Activated CD4-positive, alpha-beta T cell treated with anti-CD3 and anti-CD28 coated beads, Interleukin-2, amount 10 ng/mL, durations not matched to agents 7 days and 5 days (primary cell): ENCODE results near the gene SLC22A5. TPM values are rescaled to one million over a fixed set of nuclear protein-coding genes. Genes with fewer than 3 reads are reported as not detected.

Source experiments
- CTCF ChIA-PET: fragments of 350-600 bp; sonication (Branson Sonifier 250); formaldehyde crosslinking; loops from one replicate; lab custom pipeline; 2021; ENCODE audit warnings: antibody characterized with exemption; lab: Charles Lee
- POLR2A ChIA-PET: fragments of 350-600 bp; sonication (Branson Sonifier 250); formaldehyde crosslinking; loops from one replicate; lab custom pipeline; 2021; ENCODE audit warnings: antibody characterized with exemption; lab: Charles Lee
- DNase-seq: peaks from one replicate; pipeline ENCODE4 v3.0.0-alpha.2; 2020
- H3K27ac Mint-ChIP-seq: one replicate; pipeline ENCODE4 v1.8.0; 2021; ENCODE audit warnings: mild to moderate bottlenecking, moderate library complexity, mixed read lengths
- H3K27me3 Mint-ChIP-seq: one replicate; pipeline ENCODE4 v1.8.0; 2021; ENCODE audit warnings: mixed read lengths
- H3K36me3 Mint-ChIP-seq: one replicate; pipeline ENCODE4 v1.8.0; 2021; ENCODE audit warnings: low read depth, mixed read lengths
- H3K4me1 Mint-ChIP-seq: one replicate; pipeline ENCODE4 v1.8.0; 2021; ENCODE audit warnings: mixed read lengths
- H3K4me3 Mint-ChIP-seq: one replicate; pipeline ENCODE4 v1.8.0; 2021; ENCODE audit warnings: mild to moderate bottlenecking, moderate library complexity, mixed read lengths
- H3K9me3 Mint-ChIP-seq: one replicate; pipeline ENCODE4 v1.8.0; 2021; ENCODE audit warnings: mixed read lengths
- total RNA-seq, 2 experiments: library from RNA; stranded (reverse); gene quantifications; one replicate each; pipeline ENCODE4 v1.2.3, GENCODE V29; 2021

Gene SLC22A5
- total RNA-seq, 2 experiments from 2014 or later, result 3.2 to 3.6 TPM

GRCh38 chr5:132370181-132370970 is 866 bp downstream of the SLC22A5 start:
- POLR2A ChIA-PET, result interaction anchor here (1.1 kb wide), 1 partner anchor 294 kb away, joined by 3 read pairs; no protein-coding TSS in a partner anchor
- no peak for DNase-seq
- Mint-ChIP-seq H3K9me3 (no peaks in the 10 kb centered on the region), H3K4me3 (peak overlapping the region; percentile 62), H3K36me3 (no peaks in the 10 kb centered on the region), H3K27me3 (no peaks in the 10 kb centered on the region), H3K27ac (peak overlapping the region; percentile 71), H3K4me1 (peaks cover 21% of the 10 kb centered on the region)
- CTCF ChIA-PET, result interaction anchor here (1.1 to 1.4 kb wide), 2 partner anchors 16 to 450 kb away, joined by 3 to 11 read pairs; no protein-coding TSS in a partner anchor

- ChIA-PET POLR2A (interaction anchor here (0.5 to 0.7 kb wide), 2 partner anchors 350 to 496 kb away, joined by 3 to 4 read pairs; partner anchors contain the start of gene UQCRQ), CTCF (interaction anchor here (1.5 kb wide), 1 partner anchor 130 kb away, joined by 3 read pairs; no protein-coding TSS in a partner anchor)
- H3K9me3 Mint-ChIP-seq, result no peaks in the 10 kb centered on the region
- H3K36me3 Mint-ChIP-seq, result no peaks in the 10 kb centered on the region
- H3K27me3 Mint-ChIP-seq, result no peaks in the 10 kb centered on the region
- H3K4me1 Mint-ChIP-seq, result peaks cover 21% of the 10 kb centered on the region
- DNase-seq, result no peak
- H3K27ac Mint-ChIP-seq, result peak overlapping the region; percentile 71
- peak overlapping the region; percentile 62 for H3K4me3 Mint-ChIP-seq
Observed at GRCh38 chr5:132370971-132371602, 1.6 kb downstream of the SLC22A5 start.

DNA sequence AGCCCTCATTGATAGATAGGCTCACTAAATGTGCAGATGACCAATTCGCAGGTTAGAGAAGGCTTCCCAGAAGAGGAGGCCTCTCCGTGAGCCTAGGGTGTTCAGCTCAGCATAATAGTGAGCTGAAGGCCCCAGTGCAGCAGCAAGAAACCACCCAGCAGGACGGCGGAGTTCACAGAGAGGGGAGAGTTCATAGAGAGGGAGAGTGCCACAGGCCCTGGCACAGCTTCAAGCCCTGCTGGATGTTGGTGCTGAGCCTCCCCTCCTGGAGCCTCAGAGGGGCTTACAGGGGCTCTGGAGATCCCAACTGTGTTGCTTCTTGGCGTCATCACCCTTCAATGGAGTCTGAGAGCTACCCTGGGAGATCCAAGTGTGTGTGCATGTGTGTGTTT is 2.1 kb downstream of the SLC22A5 start:
- peaks cover 21% of the 10 kb centered on the region for H3K4me1 Mint-ChIP-seq
- POLR2A ChIA-PET, result interaction anchor here (0.5 to 0.7 kb wide), 2 partner anchors 350 to 495 kb away, joined by 3 to 4 read pairs; partner anchors contain the start of gene UQCRQ
- CTCF ChIA-PET, result interaction anchor here (1.5 kb wide), 1 partner anchor 129 kb away, joined by 3 read pairs; no protein-coding TSS in a partner anchor
- H3K27me3 Mint-ChIP-seq, result no peaks in the 10 kb centered on the region
- no peaks in the 10 kb centered on the region for H3K9me3 Mint-ChIP-seq
- H3K4me3 Mint-ChIP-seq, result no peak overlapping the region
- H3K27ac Mint-ChIP-seq, result no peak overlapping the region
- DNase-seq, result no peak
- H3K36me3 Mint-ChIP-seq, result no peaks in the 10 kb centered on the region

GRCh38 chr5:132372127-132372526 is 2.6 kb downstream of the SLC22A5 start:
- Mint-ChIP-seq H3K27me3 (no peaks in the 10 kb centered on the region), H3K27ac (no peak overlapping the region), H3K9me3 (no peaks in the 10 kb centered on the region), H3K36me3 (no peaks in the 10 kb centered on the region), H3K4me3 (no peak overlapping the region), H3K4me1 (peaks cover 21% of the 10 kb centered on the region)
- ChIA-PET POLR2A (interaction anchor here (0.7 kb wide), 1 partner anchor 495 kb away, joined by 3 read pairs; the partner anchor contains the start of gene UQCRQ), CTCF (interaction anchor here (0.6 to 1.5 kb wide), 2 partner anchors 129 to 418 kb away, joined by 3 read pairs; no protein-coding TSS in a partner anchor)
- DNase-seq, result no peak

DNA sequence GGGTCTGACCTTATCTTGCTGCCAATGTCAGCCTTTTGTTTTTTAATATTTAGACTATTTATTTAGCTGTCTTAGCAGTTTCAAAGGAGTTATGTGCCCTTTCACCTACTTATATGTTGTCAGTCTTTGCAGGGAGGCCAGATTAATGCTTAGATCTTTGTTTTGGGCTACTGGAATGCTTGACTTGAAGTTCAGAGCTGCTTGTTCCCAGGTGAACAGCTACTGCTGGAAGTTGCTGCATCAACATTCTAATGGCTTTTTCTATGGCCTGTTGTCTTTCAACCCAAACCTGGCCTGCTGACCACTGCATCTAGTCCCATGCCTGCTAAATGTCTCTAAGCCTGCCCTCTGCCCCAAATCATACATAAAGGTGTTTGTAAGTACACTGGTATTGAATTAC is 3.0 kb downstream of the SLC22A5 start:
- H3K4me1 Mint-ChIP-seq, result peaks cover 21% of the 10 kb centered on the region
- no peak overlapping the region for H3K27ac Mint-ChIP-seq
- CTCF ChIA-PET, result interaction anchor here (0.6 to 1.7 kb wide), 3 partner anchors 38 to 417 kb away, joined by 3 read pairs; no protein-coding TSS in a partner anchor
- DNase-seq, result no peak
- no peak overlapping the region for H3K4me3 Mint-ChIP-seq
- H3K36me3 Mint-ChIP-seq, result no peaks in the 10 kb centered on the region
- H3K9me3 Mint-ChIP-seq, result no peaks in the 10 kb centered on the region
- POLR2A ChIA-PET, result no interaction called here
- H3K27me3 Mint-ChIP-seq, result no peaks in the 10 kb centered on the region

GRCh38 chr5:132375957-132376356 is 6.4 kb downstream of the SLC22A5 start:
- no peak overlapping the region for H3K27ac Mint-ChIP-seq
- ChIA-PET POLR2A (no interaction called here), CTCF (interaction anchor here (2.1 kb wide), 1 partner anchor 10 kb away, joined by 6 read pairs; no protein-coding TSS in a partner anchor)
- H3K27me3 Mint-ChIP-seq, result no peaks in the 10 kb centered on the region
- H3K4me3 Mint-ChIP-seq, result no peak overlapping the region
- no peaks in the 10 kb centered on the region for H3K36me3 Mint-ChIP-seq
- no peaks in the 10 kb centered on the region for H3K9me3 Mint-ChIP-seq
- H3K4me1 Mint-ChIP-seq, result peaks cover 10% of the 10 kb centered on the region
- DNase-seq, result no peak

DNA sequence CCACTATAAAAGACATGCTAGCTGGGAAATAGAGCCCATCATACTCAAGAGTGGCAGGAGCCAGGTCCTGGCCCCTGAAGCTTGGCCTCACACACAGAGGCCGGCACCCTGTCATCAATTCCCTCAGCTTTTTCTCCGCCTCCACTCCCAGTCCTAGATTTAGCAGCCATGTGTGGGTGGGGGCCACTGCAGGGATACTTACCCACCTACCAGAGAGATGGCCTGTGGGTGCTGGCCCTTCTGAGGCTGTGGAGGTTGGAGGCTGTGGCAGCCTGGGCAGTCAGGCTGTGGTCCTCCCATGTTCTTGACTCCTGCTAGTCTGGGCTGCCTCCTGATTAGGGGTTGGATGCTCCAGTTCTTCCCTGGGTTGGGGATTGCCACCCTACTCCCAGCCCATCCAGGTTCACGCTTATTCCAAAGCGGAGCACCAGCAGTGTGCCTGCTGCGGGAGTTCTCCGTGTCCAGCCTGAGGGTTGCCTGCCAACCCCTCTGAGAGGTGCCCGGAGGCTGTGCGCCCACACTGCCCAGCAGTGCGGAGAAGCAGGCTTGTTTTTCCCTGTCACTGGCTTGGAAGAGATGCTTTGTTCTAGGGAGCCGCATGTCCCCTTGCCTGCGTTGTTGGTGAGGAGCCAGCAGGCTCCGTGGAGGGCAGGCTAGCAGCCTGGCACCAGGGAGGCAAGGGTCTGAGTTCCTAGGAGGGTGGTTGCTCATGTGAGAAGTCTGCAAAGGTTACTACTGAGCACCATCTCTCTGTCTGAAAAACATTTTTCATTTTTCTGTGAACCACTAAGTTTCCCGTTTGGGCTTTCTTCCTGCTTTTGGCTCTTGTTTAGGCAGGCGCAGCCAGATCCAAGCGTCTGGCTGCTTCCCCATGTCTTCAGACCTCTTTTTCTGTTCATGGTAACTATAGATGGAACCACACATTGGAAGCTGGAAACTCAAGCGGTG is 7.5 kb downstream of the SLC22A5 start:
- H3K9me3 Mint-ChIP-seq, result no peaks in the 10 kb centered on the region
- H3K4me3 Mint-ChIP-seq, result no peak overlapping the region
- H3K36me3 Mint-ChIP-seq, result no peaks in the 10 kb centered on the region
- ChIA-PET POLR2A (no interaction called here), CTCF (interaction anchor here (0.6 to 2.1 kb wide), 2 partner anchors 9 to 173 kb away, joined by 3 to 6 read pairs; no protein-coding TSS in a partner anchor)
- DNase-seq, result no peak
- no peak overlapping the region for H3K27ac Mint-ChIP-seq
- H3K27me3 Mint-ChIP-seq, result no peaks in the 10 kb centered on the region
- peaks cover 2% of the 10 kb centered on the region for H3K4me1 Mint-ChIP-seq

- DNase-seq, result no peak
- no peaks in the 10 kb centered on the region for H3K27me3 Mint-ChIP-seq
- POLR2A ChIA-PET, result no interaction called here
- CTCF ChIA-PET, result interaction anchor here (0.5 to 1.7 kb wide), 3 partner anchors 9 to 413 kb away, joined by 3 to 5 read pairs (median 4); partner anchors contain the start of gene SLC22A5
- H3K4me1 Mint-ChIP-seq, result no peaks in the 10 kb centered on the region
- H3K36me3 Mint-ChIP-seq, result no peaks in the 10 kb centered on the region
- no peak overlapping the region for H3K27ac Mint-ChIP-seq
- H3K4me3 Mint-ChIP-seq, result no peak overlapping the region
- H3K9me3 Mint-ChIP-seq, result no peaks in the 10 kb centered on the region
Observed at GRCh38 chr5:132377738-132378137, 8.2 kb downstream of the SLC22A5 start.

DNA sequence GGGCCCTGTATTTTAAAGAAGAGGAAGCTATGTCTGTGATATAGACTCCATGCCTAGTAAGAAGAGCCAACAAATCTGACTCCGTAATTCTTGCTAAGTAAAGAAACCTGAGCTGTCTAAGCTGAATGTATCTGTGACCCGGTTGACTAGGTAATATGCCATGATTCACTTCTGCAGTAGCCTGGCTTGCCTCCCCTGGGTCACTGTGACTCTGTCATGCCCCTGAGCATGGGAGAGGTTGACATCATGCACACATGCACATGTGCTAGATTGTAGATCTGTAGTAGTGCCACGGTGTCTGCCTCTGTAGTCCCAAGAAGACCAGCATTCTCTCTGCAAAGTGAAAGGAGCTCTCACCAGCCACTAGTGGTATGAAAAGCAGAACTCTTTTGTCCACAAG is 9.1 kb downstream of the SLC22A5 start:
- CTCF ChIA-PET, result interaction anchor here (1.1 to 1.7 kb wide), 3 partner anchors 10 to 122 kb away, joined by 3 to 5 read pairs (median 4); partner anchors contain the start of gene SLC22A5
- Mint-ChIP-seq H3K9me3 (no peaks in the 10 kb centered on the region), H3K27me3 (no peaks in the 10 kb centered on the region), H3K4me1 (no peaks in the 10 kb centered on the region), H3K36me3 (no peaks in the 10 kb centered on the region), H3K4me3 (no peak overlapping the region), H3K27ac (no peak overlapping the region)
- DNase-seq, result no peak
- POLR2A ChIA-PET, result interaction anchor here (0.6 kb wide), 1 partner anchor 104 kb away, joined by 4 read pairs; no protein-coding TSS in a partner anchor

- no peak overlapping the region for H3K4me3 Mint-ChIP-seq
- peaks cover under 1% of the 10 kb centered on the region for H3K4me1 Mint-ChIP-seq
- ChIA-PET CTCF (interaction anchor here (1.1 kb wide), 1 partner anchor 10 kb away, joined by 3 read pairs; no protein-coding TSS in a partner anchor), POLR2A (no interaction called here)
- no peak for DNase-seq
- no peaks in the 10 kb centered on the region for H3K27me3 Mint-ChIP-seq
- no peaks in the 10 kb centered on the region for H3K9me3 Mint-ChIP-seq
- H3K36me3 Mint-ChIP-seq, result no peaks in the 10 kb centered on the region
- no peak overlapping the region for H3K27ac Mint-ChIP-seq
Observed at GRCh38 chr5:132380047-132380446, 10.5 kb downstream of the SLC22A5 start.

DNA sequence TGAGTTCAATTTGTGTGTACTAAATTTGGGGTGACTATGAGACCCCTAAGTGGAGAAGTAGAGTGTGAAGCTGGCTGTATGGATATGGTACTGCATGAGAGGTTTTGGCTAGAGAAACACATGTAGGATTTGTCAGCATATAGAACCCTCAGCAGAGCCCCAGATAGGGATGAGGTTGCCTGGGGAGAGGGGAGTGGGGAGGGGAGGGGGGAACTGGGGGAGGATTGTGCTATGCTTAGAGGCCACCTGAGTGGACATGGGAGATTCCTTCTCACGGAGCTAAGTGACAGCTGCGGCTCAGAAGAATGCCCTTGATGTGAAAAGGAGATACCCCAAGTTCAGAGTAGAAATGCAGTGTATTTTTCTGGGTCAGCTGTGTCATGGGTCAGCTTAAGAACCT is 11.2 kb downstream of the SLC22A5 start:
- Mint-ChIP-seq H3K36me3 (no peaks in the 10 kb centered on the region), H3K4me3 (no peak overlapping the region), H3K27me3 (no peaks in the 10 kb centered on the region), H3K27ac (no peak overlapping the region), H3K9me3 (no peaks in the 10 kb centered on the region), H3K4me1 (peaks cover 7% of the 10 kb centered on the region)
- no peak for DNase-seq
- ChIA-PET POLR2A (no interaction called here), CTCF (interaction anchor here (1.1 kb wide), 1 partner anchor 9 kb away, joined by 3 read pairs; no protein-coding TSS in a partner anchor)
